Colonic mucosa (tissue), 4 donors: Measurements from ENCODE around the gene CEBPZOS. TPM values are rescaled to one million over a fixed set of nuclear protein-coding genes. Genes with fewer than 3 reads are reported as not detected.

Experiments used
- DNase-seq: peaks from one replicate; pipeline ENCODE4 v3.0.0-alpha.2; 2020
- H3K27ac ChIP-seq: fragments of 200-600 bp; one replicate; pipeline ENCODE4 v1.8.0; 2021
- H3K27me3 ChIP-seq: fragments of 200-600 bp; one replicate; pipeline ENCODE4 v1.8.0; 2021
- H3K36me3 ChIP-seq: fragments of 200-600 bp; one replicate; pipeline ENCODE4 v1.8.0; 2021
- H3K4me1 ChIP-seq: fragments of 200-600 bp; one replicate; pipeline ENCODE4 v1.8.0; 2021; ENCODE audit warnings: mild to moderate bottlenecking
- H3K4me3 ChIP-seq: fragments of 200-600 bp; one replicate; pipeline ENCODE4 v1.8.0; 2021
- H3K9ac ChIP-seq, 2 donors: one replicate each; pipeline ENCODE4 v1.7.0; 2013; ENCODE audit warnings: control low read depth in 2 of 2, low read depth in 2 of 2, low read length in 2 of 2
- H3K9me3 ChIP-seq: fragments of 200-600 bp; one replicate; pipeline ENCODE4 v1.8.0; 2021
- CTCF ChIP-seq: fragments of 200-600 bp; IDR thresholded peaks from one replicate; pipeline ENCODE4 v1.8.0; 2022; ENCODE audit warnings: antibody characterized with exemption, mild to moderate bottlenecking
- intact Hi-C: fragments of 100-400 bp; cut with DNase I; formaldehyde crosslinking; loops from one replicate; pipeline ENCODE4 v1.14.1; 2022
- total RNA-seq, 2 donors: library from RNA; stranded (reverse); fragmentation: NEBNext Ultra II Directional in 1 of 2; extraction: Animal tissue kit (Norgen Biotek cat#: 25700) in 1 of 2; gene quantifications; one replicate each; pipeline ENCODE4 v1.2.1, GENCODE V29; 2021
- donor health status: healthy.
- donor health status: DM: no; HTN: no; CAD: no.
- donor health status: DM: no; HTN: no; CAD: no.

CEBPZOS gene
- total RNA-seq, 2 donors from 2014 or later = 43.1 to 49.4 TPM

GRCh38 chr2:37246205-37246604 lies 49.9 kb downstream of the CEBPZOS start:
- Histone ChIP-seq H3K4me1 (no peaks in the 10 kb centered on the region), H3K27me3 (no peaks in the 10 kb centered on the region), H3K27ac (no peak overlapping the region), H3K9me3 (no peaks in the 10 kb centered on the region), H3K9ac (no peak overlapping the region), H3K4me3 (no peak overlapping the region), H3K36me3 (no peaks in the 10 kb centered on the region)
- intact Hi-C loops = no loop called here
- no peak for DNase-seq
- no peak for TF ChIP-seq CTCF

- no peaks in the 10 kb centered on the region for H3K9me3 ChIP-seq
- no peaks in the 10 kb centered on the region for H3K36me3 ChIP-seq
- H3K4me3 ChIP-seq = no peak overlapping the region
- no peaks in the 10 kb centered on the region for H3K27me3 ChIP-seq
- intact Hi-C loops = no loop called here
- no peak overlapping the region for H3K27ac ChIP-seq
- no peak overlapping the region for H3K9ac ChIP-seq
- TF ChIP-seq CTCF = no peak
- no peaks in the 10 kb centered on the region for H3K4me1 ChIP-seq
- DNase-seq = no peak
Measured at GRCh38 chr2:37250869-37251740, 54.8 kb downstream of the CEBPZOS start.

Other genes starting within 250 kb of the CEBPZOS start
- gene STRN, start 230.0 kb upstream of the CEBPZOS start, total RNA-seq = 10 to 100 TPM; 36.5 to 48.6 TPM
- gene HEATR5B, start 112.1 kb upstream of the CEBPZOS start, total RNA-seq = 10 to 100 TPM; 17.9 to 22.1 TPM
- 1 to 10 TPM; 7.1 to 7.3 TPM for gene GPATCH11, start 112.0 kb upstream of the CEBPZOS start, total RNA-seq
- 10 to 100 TPM; 35.4 to 37.3 TPM for gene EIF2AK2, start 39.5 kb upstream of the CEBPZOS start, total RNA-seq
- not detected for gene SULT6B1, start 7.8 kb upstream of the CEBPZOS start, total RNA-seq
- 10 to 100 TPM; 43.6 to 53.2 TPM for gene CEBPZ, start 35.1 kb downstream of the CEBPZOS start, total RNA-seq
- gene NDUFAF7, start 35.2 kb downstream of the CEBPZOS start, total RNA-seq = 10 to 100 TPM; 12.1 to 13.8 TPM
- 10 to 100 TPM; 21.1 to 28.7 TPM for gene PRKD3, start 128.3 kb downstream of the CEBPZOS start, total RNA-seq
- 10 to 100 TPM in 1 of 2 donors, 1 to 10 TPM in 1; 5.3 to 10.7 TPM for gene QPCT, start 148.1 kb downstream of the CEBPZOS start, total RNA-seq